Measurements from ENCODE around the gene UBTF.

DNA sequence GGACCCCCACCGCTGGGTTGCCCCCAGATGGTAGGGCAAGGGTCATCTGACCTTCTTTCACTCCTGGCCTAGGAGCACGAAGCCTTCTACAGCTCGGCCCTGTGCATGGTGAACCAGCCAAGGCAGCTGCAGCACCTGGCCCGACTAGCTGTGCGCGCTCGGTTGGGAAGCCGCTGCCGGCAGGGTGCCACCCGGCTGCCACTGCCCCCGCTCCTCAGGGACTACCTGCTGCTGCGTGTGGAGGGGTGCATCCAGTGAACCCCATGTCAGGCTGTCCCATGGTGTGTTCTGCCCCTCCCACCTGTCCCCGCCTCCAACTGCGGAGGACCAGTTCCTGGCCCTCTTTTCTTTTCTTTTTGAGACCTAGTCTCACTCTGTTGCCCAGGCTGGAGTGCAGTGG lies 41.3 kb downstream of the UBTF start:
- TF ChIP-seq, protein P1, sequence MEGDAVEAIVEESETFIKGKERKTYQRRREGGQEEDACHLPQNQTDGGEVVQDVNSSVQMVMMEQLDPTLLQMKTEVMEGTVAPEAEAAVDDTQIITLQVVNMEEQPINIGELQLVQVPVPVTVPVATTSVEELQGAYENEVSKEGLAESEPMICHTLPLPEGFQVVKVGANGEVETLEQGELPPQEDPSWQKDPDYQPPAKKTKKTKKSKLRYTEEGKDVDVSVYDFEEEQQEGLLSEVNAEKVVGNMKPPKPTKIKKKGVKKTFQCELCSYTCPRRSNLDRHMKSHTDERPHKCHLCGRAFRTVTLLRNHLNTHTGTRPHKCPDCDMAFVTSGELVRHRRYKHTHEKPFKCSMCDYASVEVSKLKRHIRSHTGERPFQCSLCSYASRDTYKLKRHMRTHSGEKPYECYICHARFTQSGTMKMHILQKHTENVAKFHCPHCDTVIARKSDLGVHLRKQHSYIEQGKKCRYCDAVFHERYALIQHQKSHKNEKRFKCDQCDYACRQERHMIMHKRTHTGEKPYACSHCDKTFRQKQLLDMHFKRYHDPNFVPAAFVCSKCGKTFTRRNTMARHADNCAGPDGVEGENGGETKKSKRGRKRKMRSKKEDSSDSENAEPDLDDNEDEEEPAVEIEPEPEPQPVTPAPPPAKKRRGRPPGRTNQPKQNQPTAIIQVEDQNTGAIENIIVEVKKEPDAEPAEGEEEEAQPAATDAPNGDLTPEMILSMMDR (conservative IDR thresholded peaks at IDR 0.05 in 1 of 2, IDR thresholded peaks at IDR 0.05 in 1 of 2; ENCODE audit: extremely low read depth in 1 of 2, insufficient read depth in 1 of 2, low read depth in 1 of 2, low read length in 2 of 2): no peak
- no peak for TF ChIP-seq EZH2 (IDR thresholded peaks at IDR 0.05; ENCODE audit: borderline replicate concordance, low read length)
